HepG2 (cell line): Measurements from ENCODE around the gene UTP25. TPM values are rescaled to one million over a fixed set of nuclear protein-coding genes. Genes with fewer than 3 reads are reported as not detected.

ENCODE experiments used
- AGO2 ChIP-seq: fragments of 200-400 bp; formaldehyde crosslinking; optimal IDR thresholded peaks from 2 replicates; pipeline ENCODE3; 2017; ENCODE audit warnings: mild to moderate bottlenecking, low read depth, low read length, moderate library complexity
- BHLHE40 ChIP-seq: IDR thresholded peaks from 2 replicates; pipeline ENCODE4 v1.6.1; 2011; ENCODE audit warnings: low read length, improper control_type of control experiment
- BORCS8-MEF2B ChIP-seq: sonication (generic); formaldehyde crosslinking; IDR thresholded peaks from 2 replicates; pipeline ENCODE4 v1.8.0; 2022; ENCODE audit warnings: mild to moderate bottlenecking, missing genetic modification reagents
- GPN1 ChIP-seq: sonication (generic); formaldehyde crosslinking; IDR thresholded peaks from 2 replicates; pipeline ENCODE4 v1.5.1; 2020; ENCODE audit warnings: missing genetic modification reagents, borderline replicate concordance
- HIVEP1 ChIP-seq: sonication (generic); formaldehyde crosslinking; IDR thresholded peaks from 2 replicates; pipeline ENCODE4 v1.4.0; 2020; ENCODE audit warnings: mild to moderate bottlenecking, missing genetic modification reagents
- KAT8 ChIP-seq: IDR thresholded peaks from 2 replicates; pipeline ENCODE4 v1.6.1; 2016; ENCODE audit warnings: missing genetic modification reagents, missing compliant biosample characterization
- MXD4 ChIP-seq: IDR thresholded peaks from 2 replicates; pipeline ENCODE4 v1.6.1; 2016; ENCODE audit warnings: mild to moderate bottlenecking, missing biosample characterization, missing genetic modification reagents
- MZF1 ChIP-seq: sonication (generic); formaldehyde crosslinking; IDR thresholded peaks from 2 replicates; pipeline ENCODE4 v1.8.1; 2023; ENCODE audit warnings: mild to moderate bottlenecking, missing genetic modification reagents, borderline replicate concordance
- PHB2 ChIP-seq: fragments of 450-650 bp; IDR thresholded peaks from 2 replicates; pipeline ENCODE4 v1.6.1; 2018; ENCODE audit not compliant: partially characterized antibody
- RBFOX2 ChIP-seq: fragments of 200-400 bp; formaldehyde crosslinking; IDR thresholded peaks from 2 replicates; pipeline ENCODE4 v1.6.1; 2017; ENCODE audit warnings: low read depth, mild to moderate bottlenecking, low read length
- SPEN ChIP-seq: sonication (generic); formaldehyde crosslinking; IDR thresholded peaks from 2 replicates; pipeline ENCODE4 v1.5.1; 2020; ENCODE audit warnings: low read depth, mild to moderate bottlenecking, missing genetic modification reagents
- TBX2 ChIP-seq: sonication (generic); formaldehyde crosslinking; IDR thresholded peaks from 2 replicates; pipeline ENCODE4 v1.5.0; 2020; ENCODE audit warnings: missing genetic modification reagents, mild to moderate bottlenecking, borderline replicate concordance
- ZFP37 ChIP-seq: sonication (generic); formaldehyde crosslinking; IDR thresholded peaks from 2 replicates; pipeline ENCODE4 v1.4.0; 2020; ENCODE audit warnings: missing genetic modification reagents, borderline replicate concordance
- ZIK1 ChIP-seq: sonication (generic); formaldehyde crosslinking; IDR thresholded peaks from 2 replicates; pipeline ENCODE4 v1.5.0; 2020; ENCODE audit warnings: mild to moderate bottlenecking, low read depth, missing genetic modification reagents, borderline replicate concordance
- ZNF207 ChIP-seq: fragments of 450-650 bp; IDR thresholded peaks from 2 replicates; pipeline ENCODE4 v1.6.1; 2016; ENCODE audit warnings: antibody characterized with exemption, borderline replicate concordance
- ZNF232 ChIP-seq: sonication (generic); formaldehyde crosslinking; IDR thresholded peaks from 2 replicates; pipeline ENCODE4 v1.4.0; 2020; ENCODE audit warnings: missing genetic modification reagents, borderline replicate concordance
- ZNF331 ChIP-seq: sonication (generic); formaldehyde crosslinking; IDR thresholded peaks from 2 replicates; pipeline ENCODE4 v1.4.0; 2020; ENCODE audit warnings: missing genetic modification reagents
- ZNF451 ChIP-seq: sonication (generic); formaldehyde crosslinking; IDR thresholded peaks from 2 replicates; pipeline ENCODE4 v1.5.0; 2020; ENCODE audit warnings: mild to moderate bottlenecking, missing genetic modification reagents
- ZNF546 ChIP-seq: sonication (generic); formaldehyde crosslinking; conservative IDR thresholded peaks from 2 replicates; pipeline ENCODE4 v1.8.1; 2023; ENCODE audit warnings: mild to moderate bottlenecking, missing genetic modification reagents
- ZNF572 ChIP-seq: sonication (generic); formaldehyde crosslinking; IDR thresholded peaks from 2 replicates; pipeline ENCODE4 v1.5.1; 2020; ENCODE audit warnings: mild to moderate bottlenecking, missing genetic modification reagents
- ZNF792 ChIP-seq: IDR thresholded peaks from 2 replicates; pipeline ENCODE4 v1.6.1; 2016
- ZNF841 ChIP-seq: sonication (generic); formaldehyde crosslinking; IDR thresholded peaks from 2 replicates; pipeline ENCODE4 v1.8.1; 2023; ENCODE audit warnings: missing genetic modification reagents, borderline replicate concordance
- ZSCAN30 ChIP-seq: sonication (generic); formaldehyde crosslinking; IDR thresholded peaks from 2 replicates; pipeline ENCODE4 v1.5.0; 2020; ENCODE audit warnings: mild to moderate bottlenecking, missing genetic modification reagents
- polyA plus RNA-seq, 8 experiments: library from polyadenylated mRNA; depleted of rRNA in 3 of 8; stranded (reverse) in 7 of 8; unstranded in 1 of 8; fragments of >200 nt; fragmentation: Illumina TruSeq in 4 of 8; extraction: Trizol in 4 of 8; gene quantifications; 2 replicates each; pipeline versions ENCODE4 v1.2.1 to v1.2.3, GENCODE V29; 2011 to 2016; ENCODE audit warnings: low read depth in 4 of 8, missing spikeins in 1 of 8, mixed read lengths in 1 of 8; ENCODE audit not compliant: insufficient read depth in 1 of 8
- total RNA-seq, 5 experiments: library from RNA; depleted of rRNA; stranded (reverse); fragments of >200 nt; fragmentation: Illumina TruSeq; extraction: Trizol; gene quantifications; 2 replicates each; pipeline ENCODE4 v1.2.3, GENCODE V29; 2016; ENCODE audit warnings: low read depth in 1 of 5
- TF ChIP-seq, protein P1 (sequence below): sonication (generic); formaldehyde crosslinking; IDR thresholded peaks from 2 replicates; pipeline ENCODE4 v1.4.0; 2020; ENCODE audit warnings: missing genetic modification reagents
- TF ChIP-seq, protein P2 (sequence below): sonication (generic); formaldehyde crosslinking; conservative IDR thresholded peaks from 2 replicates; pipeline ENCODE4 v1.8.0; 2022; ENCODE audit warnings: mild to moderate bottlenecking, moderate library complexity, missing genetic modification reagents

UTP25 gene
- total and polyA plus RNA-seq, 2 of the 13 experiments (the other 11 are each of a cell fraction or from before 2014, with no cell fraction given): 4.8 to 5.7 TPM

DNA sequence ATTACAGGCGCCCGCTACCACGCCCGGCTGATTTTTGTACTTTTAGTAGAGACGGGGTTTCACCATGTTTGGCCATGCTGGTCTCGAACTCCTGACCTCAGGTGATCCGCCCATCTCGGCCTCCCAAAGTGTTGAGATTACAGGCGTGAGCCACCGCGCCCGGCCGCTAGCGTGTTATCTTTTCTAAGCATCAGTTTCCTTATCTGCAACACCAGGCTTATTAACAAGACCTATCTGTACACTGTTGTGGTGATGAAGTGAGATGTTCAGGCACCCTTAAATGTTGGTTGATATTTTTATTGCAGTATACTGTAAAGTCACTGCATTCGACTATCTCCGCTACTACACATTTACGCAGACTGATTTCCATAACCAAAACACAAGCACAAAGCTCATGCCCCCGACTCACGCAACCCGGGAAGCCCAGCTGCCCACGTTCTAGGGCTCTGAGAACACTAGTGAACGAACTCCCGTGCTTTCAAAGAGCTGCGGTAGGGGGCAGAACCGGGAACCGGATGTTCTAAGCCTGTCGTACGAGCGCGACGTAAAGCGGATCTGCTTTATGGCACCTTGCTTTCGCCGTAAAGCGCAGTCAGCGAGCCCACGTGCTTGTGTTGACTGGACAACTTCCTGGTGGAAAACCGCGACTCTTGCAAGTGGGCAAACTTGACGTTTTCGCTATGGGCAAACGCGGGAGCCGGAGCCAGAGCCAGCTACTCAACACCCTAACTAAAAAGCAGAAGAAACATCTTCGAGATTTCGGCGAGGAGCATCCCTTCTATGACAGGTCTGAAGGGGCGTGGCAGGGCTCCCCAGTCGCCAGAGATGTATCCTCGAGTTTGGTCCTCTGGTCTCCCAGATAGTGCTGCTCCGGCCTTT is at the start of gene UTP25 (continued):
- 0 out of 2 replicates have a peak, but pooled peaks have one; percentile 13 for TF ChIP-seq ZNF451
- no peak; the same call in 1 of the 2 replicates for TF ChIP-seq TBX2
- peak; percentile 73 for TF ChIP-seq BHLHE40
- peak; percentile 78 for TF ChIP-seq ZNF792 (CRISPR knock-in tag)
- TF ChIP-seq ZNF331 (CRISPR knock-in tag): peak; percentile 80; the same call in 1 of the 2 replicates
- no peak for TF ChIP-seq ZNF207
- peak; percentile 99 for TF ChIP-seq KAT8 (CRISPR knock-in tag)
- TF ChIP-seq, protein P1, sequence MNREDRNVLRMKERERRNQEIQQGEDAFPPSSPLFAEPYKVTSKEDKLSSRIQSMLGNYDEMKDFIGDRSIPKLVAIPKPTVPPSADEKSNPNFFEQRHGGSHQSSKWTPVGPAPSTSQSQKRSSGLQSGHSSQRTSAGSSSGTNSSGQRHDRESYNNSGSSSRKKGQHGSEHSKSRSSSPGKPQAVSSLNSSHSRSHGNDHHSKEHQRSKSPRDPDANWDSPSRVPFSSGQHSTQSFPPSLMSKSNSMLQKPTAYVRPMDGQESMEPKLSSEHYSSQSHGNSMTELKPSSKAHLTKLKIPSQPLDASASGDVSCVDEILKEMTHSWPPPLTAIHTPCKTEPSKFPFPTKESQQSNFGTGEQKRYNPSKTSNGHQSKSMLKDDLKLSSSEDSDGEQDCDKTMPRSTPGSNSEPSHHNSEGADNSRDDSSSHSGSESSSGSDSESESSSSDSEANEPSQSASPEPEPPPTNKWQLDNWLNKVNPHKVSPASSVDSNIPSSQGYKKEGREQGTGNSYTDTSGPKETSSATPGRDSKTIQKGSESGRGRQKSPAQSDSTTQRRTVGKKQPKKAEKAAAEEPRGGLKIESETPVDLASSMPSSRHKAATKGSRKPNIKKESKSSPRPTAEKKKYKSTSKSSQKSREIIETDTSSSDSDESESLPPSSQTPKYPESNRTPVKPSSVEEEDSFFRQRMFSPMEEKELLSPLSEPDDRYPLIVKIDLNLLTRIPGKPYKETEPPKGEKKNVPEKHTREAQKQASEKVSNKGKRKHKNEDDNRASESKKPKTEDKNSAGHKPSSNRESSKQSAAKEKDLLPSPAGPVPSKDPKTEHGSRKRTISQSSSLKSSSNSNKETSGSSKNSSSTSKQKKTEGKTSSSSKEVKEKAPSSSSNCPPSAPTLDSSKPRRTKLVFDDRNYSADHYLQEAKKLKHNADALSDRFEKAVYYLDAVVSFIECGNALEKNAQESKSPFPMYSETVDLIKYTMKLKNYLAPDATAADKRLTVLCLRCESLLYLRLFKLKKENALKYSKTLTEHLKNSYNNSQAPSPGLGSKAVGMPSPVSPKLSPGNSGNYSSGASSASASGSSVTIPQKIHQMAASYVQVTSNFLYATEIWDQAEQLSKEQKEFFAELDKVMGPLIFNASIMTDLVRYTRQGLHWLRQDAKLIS: no peak
- TF ChIP-seq HIVEP1 (CRISPR knock-in tag): no peak
- no peak for TF ChIP-seq GPN1 (CRISPR knock-in tag)
- no peak for TF ChIP-seq AGO2
- TF ChIP-seq ZFP37: 0 out of 2 replicates have a peak, but pooled peaks have one; percentile 29
- peak; percentile 17; the same call in 1 of the 2 replicates for TF ChIP-seq BORCS8-MEF2B (CRISPR knock-in tag)
- TF ChIP-seq ZNF546 (CRISPR knock-in tag): no peak
- TF ChIP-seq SPEN: peak; percentile 88; the same call in 1 of the 2 replicates
- TF ChIP-seq ZSCAN30 (CRISPR knock-in tag): no peak
- TF ChIP-seq ZNF841 (CRISPR knock-in tag): no peak
- no peak for TF ChIP-seq PHB2
- no peak for TF ChIP-seq ZNF232 (CRISPR knock-in tag)
- TF ChIP-seq MXD4: peak; percentile 100
- TF ChIP-seq ZNF572 (CRISPR knock-in tag): peak; percentile 96; the same call in 1 of the 2 replicates
- TF ChIP-seq MZF1 (CRISPR knock-in tag): no peak
- TF ChIP-seq RBFOX2: peak; percentile 65
- peak; percentile 79; the same call in 1 of the 2 replicates for TF ChIP-seq ZIK1
- TF ChIP-seq, protein P2, sequence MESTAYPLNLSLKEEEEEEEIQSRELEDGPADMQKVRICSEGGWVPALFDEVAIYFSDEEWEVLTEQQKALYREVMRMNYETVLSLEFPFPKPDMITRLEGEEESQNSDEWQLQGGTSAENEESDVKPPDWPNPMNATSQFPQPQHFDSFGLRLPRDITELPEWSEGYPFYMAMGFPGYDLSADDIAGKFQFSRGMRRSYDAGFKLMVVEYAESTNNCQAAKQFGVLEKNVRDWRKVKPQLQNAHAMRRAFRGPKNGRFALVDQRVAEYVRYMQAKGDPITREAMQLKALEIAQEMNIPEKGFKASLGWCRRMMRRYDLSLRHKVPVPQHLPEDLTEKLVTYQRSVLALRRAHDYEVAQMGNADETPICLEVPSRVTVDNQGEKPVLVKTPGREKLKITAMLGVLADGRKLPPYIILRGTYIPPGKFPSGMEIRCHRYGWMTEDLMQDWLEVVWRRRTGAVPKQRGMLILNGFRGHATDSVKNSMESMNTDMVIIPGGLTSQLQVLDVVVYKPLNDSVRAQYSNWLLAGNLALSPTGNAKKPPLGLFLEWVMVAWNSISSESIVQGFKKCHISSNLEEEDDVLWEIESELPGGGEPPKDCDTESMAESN (CRISPR knock-in tag): peak; percentile 63; the same call in 1 of the 2 replicates
